Activated T-cell treated with anti-CD3 and anti-CD28 coated beads for 1 hour (primary cell): ENCODE data around the gene ARHGEF37.

Source experiments
- DNase-seq: peaks from one replicate; pipeline ENCODE4 v3.0.0-alpha.2; 2020; ENCODE audit warnings: low read depth

The ARHGEF37 gene

DNA sequence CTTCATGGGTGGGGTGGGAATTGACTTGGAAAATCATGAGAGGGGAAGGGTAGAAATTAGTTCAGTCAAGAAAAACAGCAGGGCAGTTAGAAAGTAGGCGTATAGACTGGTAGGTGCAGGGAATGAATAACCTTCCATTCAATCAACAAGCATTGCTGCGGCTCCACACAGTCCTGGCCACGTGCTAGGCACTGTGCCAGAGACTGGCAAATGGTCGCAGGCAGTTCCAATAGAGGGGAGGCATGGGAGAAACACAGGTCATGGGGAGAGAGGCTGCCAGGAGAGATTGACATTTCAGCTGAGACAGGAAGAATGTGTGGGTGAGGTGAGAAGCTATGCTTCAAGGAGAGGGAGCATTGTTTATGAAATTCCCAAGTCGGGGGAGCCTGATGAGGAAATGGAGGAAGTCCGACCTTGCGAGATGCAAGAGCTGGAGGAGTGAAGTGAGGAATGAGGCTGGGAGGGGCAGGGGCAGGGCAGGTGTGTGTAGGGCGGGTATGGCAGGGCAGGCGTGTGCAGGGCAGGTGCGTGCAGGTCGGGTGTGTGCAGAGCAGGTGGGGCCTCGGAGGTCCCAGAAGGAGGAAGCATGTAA is 94.4 kb downstream of the ARHGEF37 start:
- no peak for DNase-seq

- no peak for DNase-seq
Observed at GRCh38 chr5:149677731-149678130, 96.4 kb downstream of the ARHGEF37 start.

DNA sequence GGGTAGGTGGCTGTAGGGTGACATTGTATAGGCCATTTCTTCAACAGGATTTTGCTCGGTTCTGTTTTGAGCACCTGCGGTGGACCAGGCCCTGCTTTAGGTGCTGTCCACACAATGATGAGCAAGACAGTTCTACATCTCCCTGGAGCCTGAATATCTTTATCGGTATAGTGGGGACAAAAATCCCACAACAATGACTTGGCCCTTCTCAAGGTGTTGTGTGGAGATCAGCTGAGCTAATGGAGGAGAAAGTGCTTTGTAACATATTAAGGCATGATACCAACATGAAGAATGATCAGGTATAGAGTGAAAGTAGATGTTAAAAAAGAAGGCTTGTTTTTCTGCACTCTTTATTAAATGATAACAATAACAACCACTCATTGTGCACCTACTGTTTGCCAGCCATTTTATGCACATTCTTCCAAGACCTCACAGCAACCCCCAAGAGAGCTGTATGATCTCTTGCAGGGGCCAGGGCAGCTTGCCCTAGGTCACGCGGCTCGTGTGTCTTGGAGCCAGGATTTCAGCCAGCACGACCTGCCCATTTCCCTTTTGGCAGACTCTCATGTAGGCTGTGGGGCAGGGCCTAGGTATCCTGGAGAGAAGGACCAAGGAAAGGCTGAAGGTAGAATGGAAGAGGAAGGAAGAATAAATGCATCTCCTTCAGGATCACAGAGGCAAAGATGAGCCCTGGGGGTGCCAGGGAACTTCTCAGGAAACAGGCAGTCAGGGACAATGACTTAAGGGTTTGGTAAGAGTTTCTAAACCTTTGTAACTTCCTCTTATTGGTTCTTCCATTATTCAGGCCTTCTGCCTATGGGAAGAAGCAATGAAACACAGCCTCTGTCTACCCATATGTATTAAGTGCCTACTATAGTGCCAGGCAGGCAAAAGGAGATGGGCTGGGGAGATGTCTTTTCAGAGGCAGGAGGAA is 98.8 kb downstream of the ARHGEF37 start:
- DNase-seq, result no peak

DNA sequence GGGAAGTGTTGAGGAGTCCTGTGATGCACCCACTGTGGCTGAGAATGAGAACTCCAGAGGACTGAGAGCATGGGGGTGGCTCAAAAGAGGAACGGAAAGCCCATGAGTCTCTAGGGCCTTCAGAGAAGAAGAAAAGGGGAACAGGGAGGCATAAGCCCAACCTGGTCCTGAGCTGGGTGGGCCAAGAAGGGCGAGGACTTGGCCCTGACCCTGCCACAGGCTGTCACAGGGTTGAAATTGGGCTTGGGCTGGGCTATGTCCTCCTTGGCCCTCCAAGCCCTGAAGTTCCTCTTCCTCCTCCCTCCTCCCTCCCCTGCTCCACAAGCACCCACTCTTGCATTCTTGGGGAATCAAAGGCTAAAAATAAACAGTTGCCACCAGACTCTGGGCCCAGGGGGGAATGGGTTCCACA is 99.5 kb downstream of the ARHGEF37 start:
- no peak for DNase-seq

GRCh38 chr5:149681252-149681651 is 100.0 kb downstream of the ARHGEF37 start:
- no peak for DNase-seq

DNA sequence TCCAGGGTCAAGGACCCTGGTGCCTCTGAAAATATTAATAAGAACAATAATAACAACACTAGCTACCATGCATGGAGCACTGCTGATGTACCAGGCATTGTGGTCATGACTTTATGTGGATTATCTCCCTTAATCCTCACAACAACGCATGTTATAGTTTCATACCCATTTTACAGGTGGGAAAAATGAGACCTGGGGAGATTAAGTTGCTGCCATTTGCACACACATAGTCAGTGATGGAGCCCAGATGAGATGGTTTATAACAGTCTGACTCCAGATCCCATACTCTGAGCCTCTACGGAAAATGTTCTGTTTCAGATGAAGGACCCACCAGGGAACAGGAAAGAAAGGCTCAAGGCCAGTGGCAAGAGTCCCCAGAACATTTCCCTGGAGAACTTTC is 100.6 kb downstream of the ARHGEF37 start:
- DNase-seq, result no peak

GRCh38 chr5:149682532-149683075 is 101.3 kb downstream of the ARHGEF37 start:
- DNase-seq, result no peak

DNA sequence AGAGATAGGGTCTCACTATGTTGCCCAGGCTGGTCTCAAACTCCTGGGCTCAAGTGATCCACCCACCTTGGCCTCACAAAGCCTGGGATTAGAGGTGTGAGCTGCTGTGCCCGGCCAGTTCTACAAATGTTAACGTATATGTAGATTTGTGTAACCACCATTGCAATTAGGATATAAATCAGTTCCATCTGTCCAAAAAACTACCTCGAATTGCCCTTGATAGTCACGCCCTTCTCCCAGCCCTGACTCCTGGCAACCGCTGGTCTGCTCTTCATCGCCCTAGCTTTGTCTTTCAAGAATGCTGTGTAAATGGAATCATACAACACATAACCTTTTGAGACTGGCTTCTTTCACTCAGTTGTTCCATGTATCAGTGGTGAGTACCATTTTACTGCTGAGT is 102.7 kb downstream of the ARHGEF37 start:
- no peak for DNase-seq

DNA sequence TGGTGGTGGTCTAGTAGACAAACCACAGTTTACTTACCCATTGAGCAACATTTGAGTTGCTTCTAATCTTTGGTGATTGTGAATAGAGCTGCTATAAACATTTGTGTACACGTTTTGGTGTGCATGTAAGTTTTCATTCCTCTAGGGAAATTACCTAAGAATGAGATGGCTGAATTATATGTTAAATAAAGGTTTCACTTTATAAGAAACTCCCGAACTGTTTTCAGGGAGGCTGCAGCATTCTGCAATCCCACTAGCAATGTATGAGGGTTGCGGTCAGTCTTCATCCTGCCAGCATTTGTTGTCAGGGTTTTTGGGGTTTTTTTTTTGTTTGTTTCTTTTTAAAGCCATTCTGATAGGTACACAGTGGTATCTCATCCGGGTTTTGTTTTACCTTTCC is 103.1 kb downstream of the ARHGEF37 start:
- DNase-seq, result no peak
